NCI-H187 treated with DMSO at 0.1 percent for 48 hours (cell line): Measurements from ENCODE around the gene DCP2.

Source experiments
- DNase-seq: peaks from one replicate; lab custom pipeline; 2025; lab: John Stamatoyannopoulos, UW

Gene DCP2

GRCh38 chr5:113047733-113048652, 71.4 kb downstream of the DCP2 start:
- no peak for DNase-seq

- DNase-seq, result no peak
These were observed 72.3 kb downstream of the DCP2 start for GRCh38 chr5:113048931-113049330.

- DNase-seq, result no peak
These were observed 74.3 kb downstream of the DCP2 start for GRCh38 chr5:113050721-113051382.

GRCh38 chr5:113052041-113052795, 75.6 kb downstream of the DCP2 start:
- no peak for DNase-seq

GRCh38 chr5:113053511-113053995, 77.0 kb downstream of the DCP2 start:
- DNase-seq, result no peak

GRCh38 chr5:113054899-113055298, 78.3 kb downstream of the DCP2 start:
- no peak for DNase-seq

GRCh38 chr5:113056988-113057387, 80.4 kb downstream of the DCP2 start:
- DNase-seq, result no peak

- no peak for DNase-seq
These were observed 81.0 kb downstream of the DCP2 start for GRCh38 chr5:113057557-113057984.

- no peak for DNase-seq
These were observed 81.7 kb downstream of the DCP2 start for GRCh38 chr5:113058269-113058668.

- no peak for DNase-seq
These were observed 82.2 kb downstream of the DCP2 start for GRCh38 chr5:113058706-113059226.

- DNase-seq, result no peak
These were observed 82.8 kb downstream of the DCP2 start for GRCh38 chr5:113059232-113060040.

- DNase-seq, result no peak
These were observed 83.9 kb downstream of the DCP2 start for GRCh38 chr5:113060408-113061025.

- no peak for DNase-seq
These were observed 85.5 kb downstream of the DCP2 start for GRCh38 chr5:113061846-113062780.

GRCh38 chr5:113062869-113063508, 86.4 kb downstream of the DCP2 start:
- no peak for DNase-seq

GRCh38 chr5:113063927-113064326, 87.3 kb downstream of the DCP2 start:
- DNase-seq, result no peak

- no peak for DNase-seq
These were observed 88.2 kb downstream of the DCP2 start for GRCh38 chr5:113064806-113065205.

- no peak for DNase-seq
These were observed 89.0 kb downstream of the DCP2 start for GRCh38 chr5:113065626-113066025.

GRCh38 chr5:113067635-113068344, 91.2 kb downstream of the DCP2 start:
- DNase-seq, result no peak
